Uterus (tissue), 4 donors: ENCODE measurements around the gene EPM2A. TPM values are rescaled to one million over a fixed set of nuclear protein-coding genes. Genes with fewer than 3 reads are reported as not detected.
A peak's percentile ranks its signal among the peaks of the same experiment; 100 is the strongest.
"Not testable (repeated sequence)": the region's sequence is repeated elsewhere in the genome, so short reads cannot be mapped to it uniquely, and the experiment has no call there.

Source experiments
- DNase-seq, 2 donors: peaks; one replicate each; pipeline ENCODE4 v3.0.0-alpha.2; 2019 to 2020
- H3K27ac ChIP-seq, 2 donors: fragments of 200-600 bp; sonication (generic); 1 replicate in 1 of 2; 2 replicates in 1 of 2; pipeline ENCODE4 v1.5.1; 2016 to 2018
- H3K27me3 ChIP-seq, 2 donors: fragments of 200-600 bp; sonication (generic); one replicate each; pipeline ENCODE4 v1.5.1; 2018 to 2019; ENCODE audit warnings: control low read depth in 1 of 2
- H3K36me3 ChIP-seq, 2 donors: fragments of 200-600 bp; sonication (generic); one replicate each; pipeline ENCODE4 v1.5.1; 2019; ENCODE audit warnings: control low read depth in 1 of 2
- H3K4me1 ChIP-seq, 2 donors: fragments of 200-600 bp; sonication (generic); one replicate each; pipeline ENCODE4 v1.5.1; 2018 to 2019; ENCODE audit warnings: control low read depth in 1 of 2
- H3K4me3 ChIP-seq, 2 donors: fragments of 200-600 bp; sonication (generic); 1 replicate in 1 of 2; 2 replicates in 1 of 2; pipeline ENCODE4 v1.5.1; 2018 to 2019; ENCODE audit warnings: mild to moderate bottlenecking in 1 of 2
- H3K9me3 ChIP-seq, 2 donors: fragments of 200-600 bp; sonication (generic); one replicate each; pipeline ENCODE4 v1.5.1; 2019; ENCODE audit warnings: control low read depth in 1 of 2
- POLR2A ChIP-seq, 2 donors: fragments of 450-650 bp; IDR thresholded peaks; one replicate each; pipeline ENCODE4 v1.6.1; 2016; ENCODE audit warnings: antibody characterized with exemption in 2 of 2, mild to moderate bottlenecking in 1 of 2, moderate library complexity in 1 of 2
- intact Hi-C: fragments of 100-400 bp; cut with DNase I; formaldehyde crosslinking; loops from one replicate; pipeline ENCODE4 v1.15.1; 2023; ENCODE audit warnings: low total_unique reads
- total RNA-seq, 4 donors: library from RNA; depleted of rRNA in 3 of 4; stranded (reverse); fragments of >200 nt in 3 of 4; gene quantifications; one replicate each; pipeline versions ENCODE4 v1.1.0 to v1.2.4, GENCODE V29; 2014 to 2023
- TF ChIP-seq, protein P1 (sequence below), 4 experiments: fragments of 200-600 bp in 2 of 4; fragments of 450-650 bp in 2 of 4; sonication (generic) in 2 of 4; IDR thresholded peaks; one replicate each; pipeline ENCODE4 v1.5.1; 2016 to 2019; ENCODE audit warnings: antibody characterized with exemption in 4 of 4, mild to moderate bottlenecking in 2 of 4, moderate library complexity in 1 of 4
- donor health status: DM: yes; HTN: yes; CAD: no.

EPM2A gene
- total RNA-seq, 4 donors from 2014 or later, result 15.4 to 21.8 (median 18.7) TPM

GRCh38 chr6:145704143-145704781 lies 31.1 kb downstream of the EPM2A start:
- no peak for DNase-seq
- intact Hi-C loops, result no loop called here

GRCh38 chr6:145699462-145699861 lies 35.9 kb downstream of the EPM2A start:
- intact Hi-C loops, result no loop called here

More at GRCh38 chr6:145704143-145704781, 31.1 kb downstream of the EPM2A start:
- no peaks in the 10 kb centered on the region for H3K9me3 ChIP-seq
- no peaks in the 10 kb centered on the region for H3K27me3 ChIP-seq
- H3K27ac ChIP-seq, result no peak overlapping the region
- H3K4me1 ChIP-seq, result no peaks in the 10 kb centered on the region
- H3K4me3 ChIP-seq, result no peak overlapping the region
- no peaks in the 10 kb centered on the region for H3K36me3 ChIP-seq
- TF ChIP-seq, protein P1, sequence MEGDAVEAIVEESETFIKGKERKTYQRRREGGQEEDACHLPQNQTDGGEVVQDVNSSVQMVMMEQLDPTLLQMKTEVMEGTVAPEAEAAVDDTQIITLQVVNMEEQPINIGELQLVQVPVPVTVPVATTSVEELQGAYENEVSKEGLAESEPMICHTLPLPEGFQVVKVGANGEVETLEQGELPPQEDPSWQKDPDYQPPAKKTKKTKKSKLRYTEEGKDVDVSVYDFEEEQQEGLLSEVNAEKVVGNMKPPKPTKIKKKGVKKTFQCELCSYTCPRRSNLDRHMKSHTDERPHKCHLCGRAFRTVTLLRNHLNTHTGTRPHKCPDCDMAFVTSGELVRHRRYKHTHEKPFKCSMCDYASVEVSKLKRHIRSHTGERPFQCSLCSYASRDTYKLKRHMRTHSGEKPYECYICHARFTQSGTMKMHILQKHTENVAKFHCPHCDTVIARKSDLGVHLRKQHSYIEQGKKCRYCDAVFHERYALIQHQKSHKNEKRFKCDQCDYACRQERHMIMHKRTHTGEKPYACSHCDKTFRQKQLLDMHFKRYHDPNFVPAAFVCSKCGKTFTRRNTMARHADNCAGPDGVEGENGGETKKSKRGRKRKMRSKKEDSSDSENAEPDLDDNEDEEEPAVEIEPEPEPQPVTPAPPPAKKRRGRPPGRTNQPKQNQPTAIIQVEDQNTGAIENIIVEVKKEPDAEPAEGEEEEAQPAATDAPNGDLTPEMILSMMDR (IDR thresholded peaks at IDR 0.05), result peak in 2 of 4 experiments; percentile 38 to 41
- no peak for TF ChIP-seq POLR2A (IDR thresholded peaks at IDR 0.05)

DNA sequence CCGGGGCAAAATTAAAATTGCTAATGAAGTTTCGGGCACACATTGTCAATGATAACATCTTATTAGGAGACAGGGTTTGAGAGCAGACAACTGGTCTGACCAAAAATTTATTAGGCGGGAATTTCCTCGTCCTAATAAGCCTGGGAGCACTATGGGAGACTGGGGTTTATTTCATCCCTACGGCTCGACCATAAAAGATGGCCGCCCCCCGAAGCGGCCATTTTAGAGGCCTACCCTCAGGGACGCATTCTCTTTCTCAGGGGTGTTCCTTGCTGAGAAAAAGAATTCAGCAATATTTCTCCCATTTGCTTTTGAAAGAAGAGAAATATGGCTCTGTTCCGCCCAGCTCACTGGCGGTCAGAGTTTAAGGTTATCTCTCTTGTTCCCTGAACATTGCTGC lies 37.9 kb downstream of the EPM2A start:
- H3K4me1 ChIP-seq, H3K4me3 ChIP-seq, H3K27ac ChIP-seq, H3K27me3 ChIP-seq, H3K9me3 ChIP-seq, intact Hi-C loops, DNase-seq, H3K36me3 ChIP-seq: not testable (repeated sequence)

More at GRCh38 chr6:145699462-145699861, 35.9 kb downstream of the EPM2A start:
- TF ChIP-seq, protein P1 (IDR thresholded peaks at IDR 0.05), result no peak
- TF ChIP-seq POLR2A (IDR thresholded peaks at IDR 0.05), result no peak
- Histone ChIP-seq H3K9me3 (no peaks in the 10 kb centered on the region), H3K27ac (no peak overlapping the region), H3K27me3 (no peaks in the 10 kb centered on the region), H3K36me3 (no peaks in the 10 kb centered on the region), H3K4me3 (no peak overlapping the region), H3K4me1 (no peaks in the 10 kb centered on the region)
- DNase-seq, result no peak

GRCh38 chr6:145694083-145694737 lies 41.1 kb downstream of the EPM2A start:
- TF ChIP-seq POLR2A (IDR thresholded peaks at IDR 0.05), result no peak
- TF ChIP-seq, protein P1 (IDR thresholded peaks at IDR 0.05), result no peak
- Histone ChIP-seq H3K36me3 (no peaks in the 10 kb centered on the region), H3K4me1 (no peaks in the 10 kb centered on the region), H3K27ac (no peak overlapping the region), H3K27me3 (no peaks in the 10 kb centered on the region), H3K4me3 (no peak overlapping the region), H3K9me3 (no peaks in the 10 kb centered on the region)
- no peak for DNase-seq
- intact Hi-C loops, result no loop called here

DNA sequence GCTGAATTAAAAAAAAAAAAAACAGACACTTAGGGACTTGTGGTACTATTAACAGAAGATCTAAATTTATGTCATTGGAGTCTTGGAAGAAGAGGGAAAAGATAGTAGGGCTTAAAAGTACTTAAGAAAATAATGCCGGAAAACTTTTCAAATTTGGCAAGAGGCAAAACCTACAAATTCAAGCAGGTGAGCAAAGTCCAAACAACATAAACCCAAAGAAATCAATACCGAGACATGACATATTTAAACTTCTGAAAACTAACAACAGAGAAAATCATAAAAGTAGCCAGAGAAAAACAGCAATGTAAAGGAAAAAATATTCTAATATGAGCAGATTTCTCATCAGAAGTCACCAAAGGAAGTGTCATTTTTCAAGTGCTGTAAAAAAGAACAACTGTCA lies 44.4 kb downstream of the EPM2A start:
- TF ChIP-seq POLR2A (IDR thresholded peaks at IDR 0.05), result no peak
- TF ChIP-seq, protein P1 (IDR thresholded peaks at IDR 0.05), result no peak
- Histone ChIP-seq H3K9me3 (no peaks in the 10 kb centered on the region), H3K4me3 (no peak overlapping the region), H3K4me1 (no peaks in the 10 kb centered on the region), H3K27me3 (no peaks in the 10 kb centered on the region), H3K27ac (no peak overlapping the region), H3K36me3 (no peaks in the 10 kb centered on the region)
- DNase-seq, result no peak
- intact Hi-C loops, result no loop called here
